A673 (cell line): ENCODE measurements around the gene S100Z.

Source experiments
- EZH2 ChIP-seq: fragments of 200-600 bp; sonication (generic); IDR thresholded peaks from 2 replicates; pipeline ENCODE4 v1.6.1; 2017; ENCODE audit warnings: borderline replicate concordance, low read depth, mild to moderate bottlenecking, mixed read lengths, antibody characterized with exemption, low read length; ENCODE audit not compliant: poor library complexity, severe bottlenecking
- TF ChIP-seq, protein P1 (sequence below): fragments of 300-800, 200-600 bp; sonication (generic); conservative IDR thresholded peaks from 2 replicates; pipeline ENCODE4 v1.5.1; 2017; ENCODE audit warnings: low read depth, mild to moderate bottlenecking, antibody characterized with exemption, low read length, moderate library complexity, mixed read lengths

DNA sequence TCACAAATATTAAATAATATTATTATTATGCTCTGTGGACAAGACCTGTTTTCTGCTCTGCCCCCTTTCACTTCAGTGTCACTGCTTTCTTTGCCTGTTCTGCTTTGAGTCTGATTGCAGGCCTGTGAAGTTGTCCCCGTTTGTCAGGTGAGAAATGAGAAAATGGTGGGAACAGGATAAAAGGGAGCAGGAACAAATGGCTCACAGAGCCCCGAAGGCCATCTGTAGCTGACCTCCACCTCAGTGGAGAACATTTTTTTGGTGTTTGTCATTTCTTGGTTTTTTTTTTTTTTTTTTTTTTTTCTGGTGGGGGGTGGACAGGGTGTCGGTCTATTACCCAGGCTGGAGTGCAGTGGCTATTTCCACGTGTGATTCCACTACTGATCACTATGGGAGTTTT lies 13.2 kb upstream of the S100Z start:
- TF ChIP-seq, protein P1, sequence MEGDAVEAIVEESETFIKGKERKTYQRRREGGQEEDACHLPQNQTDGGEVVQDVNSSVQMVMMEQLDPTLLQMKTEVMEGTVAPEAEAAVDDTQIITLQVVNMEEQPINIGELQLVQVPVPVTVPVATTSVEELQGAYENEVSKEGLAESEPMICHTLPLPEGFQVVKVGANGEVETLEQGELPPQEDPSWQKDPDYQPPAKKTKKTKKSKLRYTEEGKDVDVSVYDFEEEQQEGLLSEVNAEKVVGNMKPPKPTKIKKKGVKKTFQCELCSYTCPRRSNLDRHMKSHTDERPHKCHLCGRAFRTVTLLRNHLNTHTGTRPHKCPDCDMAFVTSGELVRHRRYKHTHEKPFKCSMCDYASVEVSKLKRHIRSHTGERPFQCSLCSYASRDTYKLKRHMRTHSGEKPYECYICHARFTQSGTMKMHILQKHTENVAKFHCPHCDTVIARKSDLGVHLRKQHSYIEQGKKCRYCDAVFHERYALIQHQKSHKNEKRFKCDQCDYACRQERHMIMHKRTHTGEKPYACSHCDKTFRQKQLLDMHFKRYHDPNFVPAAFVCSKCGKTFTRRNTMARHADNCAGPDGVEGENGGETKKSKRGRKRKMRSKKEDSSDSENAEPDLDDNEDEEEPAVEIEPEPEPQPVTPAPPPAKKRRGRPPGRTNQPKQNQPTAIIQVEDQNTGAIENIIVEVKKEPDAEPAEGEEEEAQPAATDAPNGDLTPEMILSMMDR, result no peak
- no peak for TF ChIP-seq EZH2
